IPS DF 4.7 (cell line): ENCODE results near the gene NCBP3.

ENCODE experiments used
- DNase-seq: peaks from one replicate; pipeline ENCODE4 v3.0.0-alpha.2; 2013; ENCODE audit warnings: low spot score; ENCODE audit errors: extremely low read depth

Gene NCBP3

GRCh38 chr17:3761036-3761917 lies 84.8 kb downstream of the NCBP3 start:
- DNase-seq: no peak

GRCh38 chr17:3759597-3760216 lies 86.3 kb downstream of the NCBP3 start:
- no peak for DNase-seq

- no peak for DNase-seq
Observed at GRCh38 chr17:3755335-3756030, 90.6 kb downstream of the NCBP3 start.

GRCh38 chr17:3754458-3755334 lies 91.3 kb downstream of the NCBP3 start:
- DNase-seq: peak; percentile 76

- DNase-seq: no peak
Observed at GRCh38 chr17:3754066-3754457, 92.0 kb downstream of the NCBP3 start.

- DNase-seq: no peak
Observed at GRCh38 chr17:3753624-3754023, 92.4 kb downstream of the NCBP3 start.
